HG02943 (cell line): ENCODE results near the gene PANX2.

ENCODE experiments used
- ATAC-seq: cut with Tn5 transposase; IDR thresholded peaks from one replicate; pipeline ENCODE4 v1.9.1; 2021; ENCODE audit warnings: mild to moderate bottlenecking, low read depth, moderate library complexity; ENCODE audit not compliant: unreplicated experiment

PANX2 gene

GRCh38 chr22:50183141-50183971 is 12.8 kb downstream of the PANX2 start:
- ATAC-seq = no peak

- ATAC-seq = no peak
Measured at GRCh38 chr22:50184004-50184901, 13.7 kb downstream of the PANX2 start.

- ATAC-seq = no peak
Measured at GRCh38 chr22:50184902-50185374, 14.4 kb downstream of the PANX2 start.

GRCh38 chr22:50185375-50186087 is 15.0 kb downstream of the PANX2 start, which contains the start of gene TRABD:
Gene TRABD, plus strand, starts transcription at chr22:50185913. Its CDS starts 7,148 bp downstream, at chr22:50193061.
- peak; percentile 32 for ATAC-seq

- no peak for ATAC-seq
Measured at GRCh38 chr22:50186181-50186714, 15.7 kb downstream of the PANX2 start.

DNA sequence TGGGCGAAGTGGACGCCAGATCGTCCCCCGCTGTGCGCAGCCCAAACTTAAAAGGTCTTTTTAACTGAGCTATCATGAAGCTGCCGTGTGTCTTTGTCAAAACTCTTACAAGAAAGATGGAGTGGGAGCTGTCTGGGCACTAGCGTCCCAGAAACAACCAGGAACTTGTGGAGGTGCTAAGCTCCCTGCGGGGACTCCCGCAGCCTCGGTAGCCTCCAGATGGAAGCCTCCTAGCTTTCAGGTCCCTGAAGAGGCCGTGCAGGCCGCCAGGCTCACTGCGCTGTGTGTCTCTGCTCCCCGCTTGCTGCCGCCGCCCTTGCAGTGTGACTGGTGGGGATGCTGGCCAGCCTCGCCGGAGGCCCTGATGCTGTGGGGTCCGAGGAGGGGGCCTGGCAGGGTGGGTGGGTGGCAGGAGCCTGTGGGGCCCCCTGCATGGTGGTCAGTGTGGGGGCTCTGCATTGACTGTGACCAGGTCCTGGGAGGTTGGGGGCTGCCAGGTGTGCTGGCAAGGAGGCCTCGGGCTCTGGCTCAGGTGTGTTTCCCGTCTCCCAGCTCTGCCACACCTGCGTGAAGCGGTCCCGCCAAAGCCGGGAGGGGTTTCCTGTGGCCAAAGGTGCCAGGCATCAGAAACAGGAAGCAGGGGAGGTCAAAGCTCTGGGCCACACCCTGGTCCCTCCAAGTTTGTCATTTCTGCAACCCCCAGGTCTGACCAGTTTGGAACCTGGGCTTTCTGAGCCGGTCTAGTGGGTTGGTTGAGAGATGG is 16.4 kb downstream of the PANX2 start:
- no peak for ATAC-seq

- ATAC-seq = no peak
Measured at GRCh38 chr22:50188356-50188755, 17.8 kb downstream of the PANX2 start.

DNA sequence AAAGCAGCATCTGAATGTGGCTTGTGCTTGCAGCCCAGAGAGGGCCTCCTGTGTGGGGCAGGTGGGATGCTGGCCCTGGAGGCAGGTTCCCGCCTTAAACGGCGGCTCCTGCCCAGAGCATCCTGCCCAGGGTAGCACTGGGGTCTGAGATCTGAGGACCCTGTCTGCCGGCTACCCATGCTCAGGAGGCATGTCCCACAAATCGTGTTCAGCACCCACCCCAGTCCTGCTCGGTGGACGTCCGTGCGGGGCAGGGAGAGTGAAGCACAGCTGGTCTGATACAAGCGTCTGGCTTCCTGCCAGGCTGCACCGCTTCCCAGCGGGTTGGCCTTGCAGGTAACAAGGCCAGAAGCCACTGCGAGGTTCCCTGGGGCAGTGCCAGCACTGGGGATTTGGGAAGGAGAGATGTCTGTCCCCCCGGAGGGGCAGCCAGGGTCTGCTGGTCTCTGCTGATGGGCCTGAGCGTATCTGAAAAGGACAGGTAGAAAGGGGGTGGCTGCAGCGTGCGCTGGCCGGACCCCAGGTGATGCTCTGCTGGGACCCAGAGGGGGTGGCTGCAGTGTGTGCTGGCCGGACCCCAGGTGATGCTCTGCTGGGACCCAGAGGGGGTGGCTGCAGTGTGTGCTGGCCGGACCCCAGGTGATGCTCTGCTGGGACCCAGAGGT is 18.8 kb downstream of the PANX2 start:
- ATAC-seq = no peak

- no peak for ATAC-seq
Measured at GRCh38 chr22:50189849-50190181, 19.3 kb downstream of the PANX2 start.

DNA sequence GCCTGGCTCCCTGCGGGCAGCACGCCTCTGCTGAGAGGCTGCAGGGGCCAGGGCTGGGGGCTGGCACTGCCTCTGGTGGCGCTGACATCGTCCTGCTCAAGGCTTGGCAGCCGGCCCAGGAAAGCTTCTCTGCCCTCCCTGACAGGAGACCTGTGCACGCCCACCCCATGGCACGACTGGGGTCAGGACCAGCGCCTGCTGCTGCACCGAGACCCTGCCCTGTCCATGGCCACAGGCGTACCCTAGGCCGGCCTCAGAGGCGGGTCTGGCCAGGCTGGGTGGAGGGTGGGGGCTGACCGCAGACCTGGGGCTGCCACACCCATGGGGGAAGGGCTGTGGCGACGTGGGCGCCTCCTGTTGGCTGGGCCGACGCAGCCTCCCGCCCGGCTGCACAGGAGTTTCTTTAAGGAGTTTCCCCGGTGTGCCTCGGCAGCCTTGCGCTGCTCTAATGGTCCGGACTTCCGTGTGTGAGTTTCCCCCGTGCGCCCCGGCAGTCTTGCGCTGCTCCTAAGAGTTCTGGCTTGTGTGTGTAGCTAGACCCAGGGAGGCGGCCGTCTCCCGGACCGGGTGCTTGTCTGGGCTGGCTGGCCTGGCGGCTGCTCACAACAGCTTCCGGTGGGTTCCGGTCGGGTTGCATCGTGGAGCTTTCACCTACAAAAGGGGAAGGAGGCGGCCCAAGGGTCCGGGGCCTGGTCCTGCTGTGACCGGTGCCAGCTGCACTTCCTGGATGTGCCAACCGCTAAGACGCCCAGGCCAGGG is 19.8 kb downstream of the PANX2 start:
- peak; percentile 44 for ATAC-seq

DNA sequence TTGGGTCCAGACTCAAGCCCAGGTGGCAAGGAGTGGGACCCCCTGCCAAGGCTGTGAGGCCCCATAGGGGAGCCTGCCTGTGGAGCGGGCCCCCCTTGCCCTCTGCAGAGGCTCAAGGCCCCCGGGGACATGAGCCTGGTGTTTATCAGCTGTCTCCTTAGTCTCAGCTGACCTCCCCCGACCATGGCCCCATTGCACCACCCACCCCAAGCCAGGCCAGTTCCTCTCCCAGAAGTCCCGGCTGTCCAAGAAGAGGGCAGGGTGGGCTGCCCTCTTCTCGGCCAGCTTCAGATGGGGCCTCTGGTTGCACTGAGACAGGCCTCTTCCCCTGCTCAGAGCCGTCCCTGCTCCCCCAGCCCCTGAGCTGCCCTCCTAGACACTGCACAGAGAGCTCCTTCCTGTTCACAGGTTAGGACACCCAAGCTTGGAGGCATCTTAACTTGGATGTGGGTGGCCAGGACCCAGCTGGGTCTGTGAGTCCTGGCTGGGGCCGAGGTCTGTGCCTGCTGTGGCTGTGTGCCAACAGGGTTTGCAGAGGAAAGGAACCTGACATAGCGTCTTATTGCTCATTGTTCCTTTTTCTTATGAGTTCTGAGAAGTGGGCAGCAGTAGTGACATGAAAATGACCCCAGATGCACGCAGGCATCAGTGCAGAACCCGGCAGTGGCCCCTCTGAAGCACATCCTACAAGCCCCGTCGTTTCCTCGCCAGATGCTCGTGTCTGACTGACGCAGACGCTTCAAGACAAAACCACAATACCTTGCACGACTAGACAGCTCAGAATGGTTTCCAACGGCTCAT is 20.6 kb downstream of the PANX2 start:
- ATAC-seq = peak; percentile 25

DNA sequence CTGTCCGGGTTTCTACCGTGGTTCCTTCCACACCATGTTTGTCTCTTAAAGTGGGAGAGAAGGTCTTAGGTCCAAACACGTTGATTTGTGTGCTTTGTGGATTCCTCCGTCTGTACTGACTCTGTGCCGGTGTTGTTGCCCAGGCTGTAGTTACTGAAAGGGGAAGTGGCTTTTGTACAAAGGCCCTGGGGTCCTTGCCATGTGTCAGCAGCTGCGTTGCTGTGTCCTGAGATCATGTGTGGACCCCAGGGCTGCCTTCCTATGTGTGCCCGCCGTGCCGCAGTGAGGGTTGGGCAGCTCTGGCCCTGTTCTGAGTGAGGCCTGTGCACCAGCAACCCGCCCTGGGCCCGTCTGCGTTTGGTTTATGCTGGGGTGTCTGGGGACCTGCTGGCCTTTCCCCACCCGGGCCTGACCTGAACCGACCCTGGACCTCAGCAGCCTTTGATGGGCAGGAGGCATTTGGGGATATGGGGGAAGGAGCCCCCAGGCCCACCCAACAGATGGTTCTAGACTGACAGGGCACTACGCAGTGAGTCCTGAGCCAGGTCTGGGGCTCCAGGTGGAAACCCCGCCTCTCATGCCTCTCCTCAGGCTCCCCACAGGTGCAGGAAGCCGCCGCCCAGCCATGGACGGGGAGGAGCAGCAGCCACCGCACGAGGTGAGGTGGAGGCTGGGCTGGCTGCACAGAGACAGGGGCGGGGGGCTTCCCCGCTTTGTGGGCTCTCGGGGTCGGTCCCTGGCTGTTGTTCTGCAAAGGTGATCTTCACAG is 22.1 kb downstream of the PANX2 start:
- no peak for ATAC-seq

GRCh38 chr22:50193621-50194020 is 23.1 kb downstream of the PANX2 start:
- ATAC-seq = no peak

GRCh38 chr22:50194037-50194805 is 23.7 kb downstream of the PANX2 start:
- no peak for ATAC-seq

- ATAC-seq = no peak
Measured at GRCh38 chr22:50196256-50196655, 25.7 kb downstream of the PANX2 start.
